Dermis lymphatic vessel endothelial cell (primary cell): ENCODE data around the gene MINDY1. TPM values are rescaled to one million over a fixed set of nuclear protein-coding genes. Genes with fewer than 3 reads are reported as not detected.

Source experiments
- total RNA-seq: library from RNA; depleted of rRNA; stranded (reverse); fragments of >200 nt; gene quantifications from 2 replicates; pipeline ENCODE4 v1.2.1, GENCODE V29; 2014

Gene MINDY1, protein sequence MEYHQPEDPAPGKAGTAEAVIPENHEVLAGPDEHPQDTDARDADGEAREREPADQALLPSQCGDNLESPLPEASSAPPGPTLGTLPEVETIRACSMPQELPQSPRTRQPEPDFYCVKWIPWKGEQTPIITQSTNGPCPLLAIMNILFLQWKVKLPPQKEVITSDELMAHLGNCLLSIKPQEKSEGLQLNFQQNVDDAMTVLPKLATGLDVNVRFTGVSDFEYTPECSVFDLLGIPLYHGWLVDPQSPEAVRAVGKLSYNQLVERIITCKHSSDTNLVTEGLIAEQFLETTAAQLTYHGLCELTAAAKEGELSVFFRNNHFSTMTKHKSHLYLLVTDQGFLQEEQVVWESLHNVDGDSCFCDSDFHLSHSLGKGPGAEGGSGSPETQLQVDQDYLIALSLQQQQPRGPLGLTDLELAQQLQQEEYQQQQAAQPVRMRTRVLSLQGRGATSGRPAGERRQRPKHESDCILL
- total RNA-seq, result 10.6 and 10.7 TPM in 2 replicates

DNA sequence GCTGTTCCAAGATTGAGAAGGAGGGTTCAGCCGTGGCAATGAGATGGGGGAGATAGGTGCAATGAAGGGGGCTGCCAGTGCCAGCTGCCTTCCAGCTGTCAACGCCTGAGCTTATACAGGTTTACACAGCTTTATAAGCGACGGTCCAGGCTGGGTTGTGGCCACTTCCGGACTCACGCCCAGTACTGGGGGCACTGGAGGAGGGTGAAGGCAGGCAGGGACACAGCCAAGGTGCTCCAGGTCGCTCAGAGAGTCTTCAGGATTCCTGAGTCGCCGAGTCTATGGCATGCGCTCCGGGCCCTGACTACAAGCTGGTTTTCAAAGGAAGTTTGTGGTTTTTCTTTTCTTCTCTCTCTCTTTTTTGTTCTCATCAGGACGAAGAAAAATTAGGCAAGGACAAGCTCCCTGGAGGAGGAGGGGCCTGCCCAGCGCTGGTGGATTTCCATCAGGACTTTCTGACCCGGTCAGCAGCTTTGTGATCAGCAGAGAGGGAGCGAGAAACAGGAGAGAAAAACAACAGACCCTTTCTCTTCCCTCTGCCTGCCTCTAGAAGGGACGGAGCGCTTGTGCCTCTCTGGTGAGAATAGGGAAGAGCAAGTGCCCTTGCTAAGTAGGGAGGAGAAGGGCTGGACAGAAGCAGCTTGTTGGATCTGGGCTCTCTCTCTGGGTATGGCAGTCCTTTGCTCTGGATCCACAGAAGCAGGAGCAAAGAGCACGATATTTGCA, at the start of gene MINDY1:
TSS of gene MINDY1 (minus strand) at position 576 of the 726 bp plus-strand sequence. CDS start 4,285 bp downstream, outside the sequence.

DNA sequence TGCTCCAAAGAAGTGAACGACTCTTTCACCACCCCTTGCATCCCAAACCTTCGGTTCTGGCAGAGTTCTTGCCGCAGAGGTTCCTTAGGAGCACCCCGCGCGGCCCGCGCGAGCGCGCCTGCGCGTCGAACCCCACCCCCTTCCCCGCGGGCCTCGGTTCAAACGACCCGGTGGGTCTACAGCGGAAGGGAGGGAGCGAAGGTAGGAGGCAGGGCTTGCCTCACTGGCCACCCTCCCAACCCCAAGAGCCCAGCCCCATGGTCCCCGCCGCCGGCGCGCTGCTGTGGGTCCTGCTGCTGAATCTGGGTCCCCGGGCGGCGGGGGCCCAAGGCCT, 40.9 kb upstream of the MINDY1 start, which contains the start of gene C1orf56:
TSS of gene C1orf56 (plus strand) at position 161 of the 334 bp plus-strand sequence. CDS start at position 258, 97 bp downstream.

DNA sequence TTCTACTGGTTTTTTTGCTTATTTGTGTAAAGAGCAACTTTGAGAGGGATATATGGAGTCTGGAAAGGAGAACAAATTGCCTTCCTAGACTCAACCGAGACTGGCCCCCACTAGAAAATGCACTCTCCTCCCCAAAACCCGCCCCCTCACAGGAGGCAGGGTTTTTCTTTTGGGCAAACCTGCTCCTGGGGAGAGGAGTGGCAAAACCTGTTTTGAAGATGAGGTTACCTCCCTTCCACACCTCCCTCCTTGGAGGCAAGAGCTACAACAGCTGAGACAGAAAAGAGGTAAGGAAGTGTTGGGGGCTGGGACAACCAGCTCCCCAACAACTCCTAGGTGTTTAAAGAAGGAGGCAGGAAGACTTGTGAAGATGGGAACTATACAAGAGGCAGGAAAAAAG, 29.7 kb upstream of the MINDY1 start, which contains the start of gene BNIPL:
TSS of gene BNIPL (plus strand) at position 231 of the 400 bp plus-strand sequence. CDS start at position 371, 140 bp downstream.

DNA sequence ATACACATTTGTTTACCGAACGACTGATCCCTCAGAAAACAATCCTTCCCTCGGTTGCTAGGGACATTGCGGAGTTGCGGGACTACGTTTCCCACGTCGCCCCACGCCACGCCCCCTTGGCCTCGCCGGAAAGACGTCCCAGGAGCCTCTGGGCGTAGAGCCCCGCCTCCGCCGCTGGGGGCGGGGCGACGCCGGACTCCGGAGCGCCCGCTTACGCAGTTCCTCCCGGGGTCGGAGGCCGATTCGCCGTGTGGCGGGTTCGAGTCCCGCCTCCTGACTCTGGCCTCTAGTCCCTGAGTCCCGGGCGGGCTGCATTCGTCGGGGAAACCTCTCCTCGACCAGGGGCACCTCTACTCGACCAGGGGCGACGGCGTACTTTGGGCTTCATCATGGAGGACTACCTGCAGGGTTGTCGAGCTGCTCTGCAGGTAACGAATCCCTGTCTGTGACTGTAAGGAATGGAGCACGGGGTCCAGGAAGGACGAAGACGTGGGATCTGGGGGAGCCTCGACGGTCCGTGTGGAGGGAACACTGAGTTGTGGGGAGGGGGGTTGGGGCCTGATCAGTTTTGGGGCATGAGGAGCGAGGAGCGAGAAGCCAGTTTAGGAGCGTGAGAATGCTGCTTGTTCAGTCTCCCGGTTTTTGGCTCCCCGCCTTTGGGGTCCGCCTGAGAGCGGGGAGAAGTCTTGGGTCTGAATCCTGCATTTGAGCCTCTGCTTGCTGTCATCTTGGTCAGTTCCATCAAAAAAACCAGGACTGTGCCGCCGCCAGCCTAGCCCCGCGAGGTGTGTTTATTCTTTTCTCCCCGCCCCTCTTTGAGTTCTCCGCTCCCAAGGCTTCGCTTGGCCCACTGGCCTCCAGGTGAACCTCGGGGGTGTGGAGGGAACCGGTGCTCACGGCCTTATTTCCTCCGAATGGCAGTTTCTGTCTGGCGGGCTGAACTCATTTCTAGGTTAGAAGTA, 1.8 kb upstream of the MINDY1 start, which contains the start of gene PRUNE1:
TSS of gene PRUNE1 (plus strand) at position 206 of the 962 bp plus-strand sequence. CDS start at position 390, 184 bp downstream.

DNA sequence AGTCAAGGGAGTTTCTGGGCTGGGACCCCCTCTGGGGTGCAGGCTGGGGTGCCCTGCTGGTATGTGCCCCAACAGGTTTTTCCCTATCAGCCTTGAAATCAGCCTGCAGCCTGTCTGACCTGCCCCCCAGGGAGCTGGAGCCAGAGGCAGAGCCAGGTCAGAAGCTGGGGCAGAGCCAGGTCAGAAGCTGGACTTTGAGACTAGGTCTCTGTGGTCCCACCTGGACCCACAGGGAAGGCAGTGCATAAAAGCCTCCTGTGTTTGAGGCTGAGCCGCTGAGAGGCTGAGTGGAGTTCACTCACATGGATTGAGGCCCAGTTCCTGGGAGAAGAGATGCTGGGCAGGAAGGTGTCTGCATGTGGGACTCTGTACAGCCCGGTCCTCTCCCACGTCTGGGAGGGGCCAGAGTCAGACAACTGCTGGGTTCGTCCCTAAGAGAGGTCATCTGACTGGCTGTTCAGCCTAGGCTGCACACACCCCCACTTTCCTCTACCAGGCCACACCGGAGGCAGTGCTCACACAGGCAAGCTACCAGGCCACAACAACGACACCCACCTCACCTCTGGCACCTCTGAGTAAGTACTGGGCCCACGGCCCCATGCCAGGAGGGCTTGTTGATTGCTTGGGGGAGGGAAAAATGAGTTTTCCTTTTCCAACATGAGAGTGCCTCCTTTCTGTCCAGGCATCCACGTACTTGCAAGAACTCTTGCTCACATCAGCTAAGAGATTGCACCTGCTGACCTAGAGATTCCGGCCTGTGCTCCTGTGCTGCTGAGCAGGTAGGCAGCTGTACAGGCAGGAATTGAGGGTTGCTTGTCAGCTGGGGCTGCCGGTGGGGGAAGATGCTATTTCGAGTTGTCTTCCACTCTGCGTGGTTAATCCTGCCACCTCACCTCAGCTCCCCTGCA, 24.6 kb downstream of the MINDY1 start, which contains the start of gene ANXA9:
TSS of gene ANXA9 (plus strand) at position 488 of the 908 bp plus-strand sequence. CDS start 814 bp downstream, outside the sequence.

DNA sequence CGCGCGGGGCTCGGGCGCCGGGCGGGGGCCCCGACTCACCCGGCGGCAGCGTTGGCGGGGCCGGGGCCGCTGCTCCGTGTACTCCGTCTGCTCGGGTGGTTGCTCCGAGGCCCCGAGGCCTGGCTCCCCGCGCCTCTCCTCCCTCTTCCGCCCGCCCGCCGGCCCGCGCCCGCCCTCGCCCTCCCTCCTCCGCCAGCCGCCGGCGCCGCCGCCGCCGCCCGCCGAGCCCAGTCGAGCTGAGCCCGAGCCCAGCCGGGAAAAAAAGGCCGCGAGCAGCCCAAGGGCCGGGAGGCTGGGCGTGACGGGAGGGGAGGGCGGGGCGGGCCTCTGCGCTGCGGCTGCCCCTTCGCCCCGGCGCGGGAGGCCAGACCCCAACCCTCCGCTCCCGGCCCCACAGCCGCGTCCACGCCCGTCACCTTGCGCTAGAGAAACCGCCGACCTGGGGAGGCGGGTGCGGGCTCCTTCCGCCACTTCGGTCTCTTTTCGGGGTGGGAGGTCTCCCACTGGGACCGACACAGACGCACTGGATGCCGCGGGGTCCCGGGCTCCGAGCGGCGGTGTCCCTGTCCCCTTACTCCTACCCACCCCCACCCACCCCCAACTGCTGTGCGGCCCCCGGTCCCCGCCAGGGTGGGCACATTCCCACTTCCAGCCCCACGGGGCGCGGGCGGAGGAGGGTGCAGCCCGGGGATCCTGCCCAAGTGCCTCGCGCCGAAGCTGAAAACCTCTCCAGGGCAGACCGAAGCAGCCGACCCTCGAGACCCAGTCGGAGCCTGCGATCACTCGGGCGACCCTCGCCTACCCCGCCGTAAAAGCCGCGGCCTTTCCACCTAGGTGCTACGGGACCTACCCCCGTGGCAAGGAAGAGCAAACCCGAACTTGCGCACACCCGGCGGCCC, 31.9 kb downstream of the MINDY1 start, which contains the start of gene CERS2:
TSS of gene CERS2 (minus strand) at position 256 of the 899 bp plus-strand sequence. CDS start 5,745 bp downstream, outside the sequence.

Other genes starting within 250 kb of the MINDY1 start
- gene CTSS, start 241.1 kb downstream of the MINDY1 start, total RNA-seq, result 50.5 and 71.5 TPM in 2 replicates
- 0.77 and 1.5 TPM in 2 replicates for gene CTSK, start 198.6 kb downstream of the MINDY1 start, total RNA-seq
- gene ARNT, start 130.3 kb downstream of the MINDY1 start, total RNA-seq, result 20.3 and 23.4 TPM in 2 replicates
- gene CTXND2, start 119.8 kb downstream of the MINDY1 start, total RNA-seq, result not detected in 2 replicates
- gene SETDB1, start 80.5 kb downstream of the MINDY1 start, total RNA-seq, result 30.1 and 34.6 TPM in 2 replicates
- gene CERS2, start 32.1 kb downstream of the MINDY1 start, total RNA-seq, result 80.2 and 86.6 TPM in 2 replicates
- not detected in 2 replicates for gene ANXA9, start 24.6 kb downstream of the MINDY1 start, total RNA-seq
- gene PRUNE1, start 1.5 kb upstream of the MINDY1 start, total RNA-seq, result 5.6 and 6.3 TPM in 2 replicates
- gene BNIPL, start 29.7 kb upstream of the MINDY1 start, total RNA-seq, result under 0.01 and 0.09 TPM in 2 replicates
- gene C1orf56, start 40.8 kb upstream of the MINDY1 start, total RNA-seq, result 1.1 and 1.6 TPM in 2 replicates
- gene CDC42SE1, start 52.7 kb upstream of the MINDY1 start, total RNA-seq, result 43.7 and 60.1 TPM in 2 replicates
- gene MLLT11, start 53.5 kb upstream of the MINDY1 start, total RNA-seq, result 0.43 and 0.52 TPM in 2 replicates
- gene GABPB2, start 63.9 kb upstream of the MINDY1 start, total RNA-seq, result 5.6 and 10.0 TPM in 2 replicates
- gene SEMA6C, start 139.7 kb upstream of the MINDY1 start, total RNA-seq, result 2.2 and 4.2 TPM in 2 replicates
- 0.11 TPM in 1 of 2 replicates, not detected in the other for gene TNFAIP8L2, start 149.7 kb upstream of the MINDY1 start, total RNA-seq
- gene LYSMD1, start 159.0 kb upstream of the MINDY1 start, total RNA-seq, result 4.6 and 4.8 TPM in 2 replicates
- gene SCNM1, start 159.2 kb upstream of the MINDY1 start, total RNA-seq, result 15.5 and 18.8 TPM in 2 replicates
- 0.26 TPM in 1 of 2 replicates, not detected in the other for gene TMOD4, start 169.1 kb upstream of the MINDY1 start, total RNA-seq
- 38.9 and 49.2 TPM in 2 replicates for gene VPS72, start 183.3 kb upstream of the MINDY1 start, total RNA-seq
- gene PIP5K1A, start 191.7 kb upstream of the MINDY1 start, total RNA-seq, result 40.1 and 41.8 TPM in 2 replicates
- 197 and 219 TPM in 2 replicates for gene PSMD4, start 247.8 kb upstream of the MINDY1 start, total RNA-seq